Parathyroid adenoma (tissue), 2 donors: Measurements from ENCODE around the gene KLHL36.

Experiments
- H2AFZ ChIP-seq: fragments of 300-600 bp; sonication (generic); one replicate; pipeline ENCODE4 v1.7.0; 2017; ENCODE audit warnings: antibody characterized with exemption, mild to moderate bottlenecking
- H3K27ac ChIP-seq: fragments of 300-600 bp; sonication (generic); one replicate; pipeline ENCODE4 v1.7.0; 2017
- H3K27me3 ChIP-seq: fragments of 300-600 bp; sonication (generic); one replicate; pipeline ENCODE4 v1.7.0; 2017; ENCODE audit warnings: low read length; ENCODE audit not compliant: control insufficient read depth, insufficient read depth
- H3K36me3 ChIP-seq: fragments of 300-600 bp; sonication (generic); one replicate; pipeline ENCODE4 v1.7.0; 2017; ENCODE audit warnings: low read length; ENCODE audit not compliant: control insufficient read depth, insufficient read depth
- H3K4me1 ChIP-seq: fragments of 300-600 bp; sonication (generic); one replicate; pipeline ENCODE4 v1.7.0; 2017; ENCODE audit warnings: control low read depth
- H3K4me2 ChIP-seq: fragments of 300-600 bp; sonication (generic); one replicate; pipeline ENCODE4 v1.7.0; 2017; ENCODE audit warnings: low read length
- H3K4me3 ChIP-seq: fragments of 300-600 bp; sonication (generic); one replicate; pipeline ENCODE4 v1.7.0; 2017; ENCODE audit warnings: low read depth, low read length
- H3K79me2 ChIP-seq: fragments of 300-600 bp; sonication (generic); one replicate; pipeline ENCODE4 v1.7.0; 2017; ENCODE audit warnings: control low read depth
- H3K9ac ChIP-seq: fragments of 300-600 bp; sonication (generic); one replicate; pipeline ENCODE4 v1.7.0; 2017; ENCODE audit warnings: mild to moderate bottlenecking
- H3K9me3 ChIP-seq: fragments of 300-600 bp; sonication (generic); one replicate; pipeline ENCODE4 v1.7.0; 2017; ENCODE audit warnings: low read length; ENCODE audit not compliant: control insufficient read depth
- CTCF ChIP-seq: fragments of 300-600 bp; sonication (generic); IDR thresholded peaks from one replicate; pipeline ENCODE4 v1.7.0; 2017; ENCODE audit warnings: antibody characterized with exemption, mild to moderate bottlenecking
- donor health status: primary hyperparathyroidism.

Gene KLHL36

GRCh38 chr16:84611041-84611440, 37.3 kb upstream of the KLHL36 start:
- no peak overlapping the region for H3K27ac ChIP-seq
- H3K79me2 ChIP-seq = no peaks in the 10 kb centered on the region
- H3K27me3 ChIP-seq = no peaks in the 10 kb centered on the region
- peak overlapping the region; percentile 40 for H2AFZ ChIP-seq
- peaks cover 8% of the 10 kb centered on the region for H3K4me1 ChIP-seq
- no peak overlapping the region for H3K4me3 ChIP-seq
- H3K9me3 ChIP-seq = no peaks in the 10 kb centered on the region
- peak overlapping the region; percentile 48 for H3K4me2 ChIP-seq
- H3K9ac ChIP-seq = no peak overlapping the region
- no peaks in the 10 kb centered on the region for H3K36me3 ChIP-seq
- no peak for TF ChIP-seq CTCF

- no peak overlapping the region for H3K9ac ChIP-seq
- no peaks in the 10 kb centered on the region for H3K9me3 ChIP-seq
- H3K4me1 ChIP-seq = peaks cover 8% of the 10 kb centered on the region
Measured at GRCh38 chr16:84612686-84613085, 35.6 kb upstream of the KLHL36 start.

GRCh38 chr16:84613408-84614072, 34.8 kb upstream of the KLHL36 start:
- no peaks in the 10 kb centered on the region for H3K79me2 ChIP-seq
- no peak overlapping the region for H3K4me3 ChIP-seq
- H3K36me3 ChIP-seq = no peaks in the 10 kb centered on the region
- no peak for TF ChIP-seq CTCF
- no peaks in the 10 kb centered on the region for H3K27me3 ChIP-seq
- H3K4me2 ChIP-seq = no peak overlapping the region
- no peak overlapping the region for H3K9ac ChIP-seq
- no peaks in the 10 kb centered on the region for H3K9me3 ChIP-seq
- H2AFZ ChIP-seq = no peak overlapping the region
- H3K4me1 ChIP-seq = peaks cover 8% of the 10 kb centered on the region
- no peak overlapping the region for H3K27ac ChIP-seq

More at GRCh38 chr16:84612686-84613085, 35.6 kb upstream of the KLHL36 start:
- Histone ChIP-seq H3K36me3 (no peaks in the 10 kb centered on the region), H3K4me3 (no peak overlapping the region), H3K27me3 (no peaks in the 10 kb centered on the region), H2AFZ (no peak overlapping the region), H3K79me2 (no peaks in the 10 kb centered on the region), H3K4me2 (no peak overlapping the region), H3K27ac (no peak overlapping the region)
- no peak for TF ChIP-seq CTCF

- no peak for TF ChIP-seq CTCF
- Histone ChIP-seq H3K4me1 (peaks cover 8% of the 10 kb centered on the region), H3K4me3 (no peak overlapping the region), H3K79me2 (no peaks in the 10 kb centered on the region), H3K36me3 (no peaks in the 10 kb centered on the region), H3K27ac (no peak overlapping the region), H3K27me3 (no peaks in the 10 kb centered on the region), H3K9me3 (no peaks in the 10 kb centered on the region), H3K4me2 (no peak overlapping the region), H2AFZ (no peak overlapping the region), H3K9ac (no peak overlapping the region)
Measured at GRCh38 chr16:84614073-84614459, 34.2 kb upstream of the KLHL36 start.

- Histone ChIP-seq H3K9ac (no peak overlapping the region), H3K27me3 (no peaks in the 10 kb centered on the region), H3K79me2 (no peaks in the 10 kb centered on the region), H3K4me2 (no peak overlapping the region), H3K9me3 (no peaks in the 10 kb centered on the region), H3K36me3 (no peaks in the 10 kb centered on the region), H3K4me3 (no peak overlapping the region), H3K4me1 (peaks cover 8% of the 10 kb centered on the region), H3K27ac (no peak overlapping the region), H2AFZ (no peak overlapping the region)
- no peak for TF ChIP-seq CTCF
Measured at GRCh38 chr16:84614623-84614967, 33.7 kb upstream of the KLHL36 start.
